Hippocampal formation (tissue), 2 donors: Measurements from ENCODE around the gene PIP4P1.
A peak's percentile ranks its signal among the peaks of the same experiment; 100 is the strongest.
"Not testable (repeated sequence)": the region's sequence is repeated elsewhere in the genome, so short reads cannot be mapped to it uniquely, and the experiment has no call there.

Experiments used
- DNase-seq, 2 donors: peaks; one replicate each; lab custom pipeline; 2025; lab: John Stamatoyannopoulos, UW

The PIP4P1 gene

GRCh38 chr14:20476776-20477175, 15.5 kb upstream of the PIP4P1 start:
- DNase-seq = no peak

- no peak for DNase-seq
Measured at GRCh38 chr14:20472536-20473169, 11.4 kb upstream of the PIP4P1 start.

- no peak for DNase-seq
Measured at GRCh38 chr14:20470603-20470901, 9.3 kb upstream of the PIP4P1 start.

- DNase-seq = peak in 1 of 2 donors; percentile 50
Measured at GRCh38 chr14:20469890-20470602, 8.8 kb upstream of the PIP4P1 start.

GRCh38 chr14:20469242-20469889, 8.1 kb upstream of the PIP4P1 start, which contains the start of gene PNP:
Gene PNP, plus strand, starts transcription at chr14:20469406. Its CDS starts 119 bp downstream, at chr14:20469525.
- DNase-seq = peak; percentile 80 to 83

- no peak for DNase-seq
Measured at GRCh38 chr14:20468764-20469241, 7.6 kb upstream of the PIP4P1 start.

- no peak for DNase-seq
Measured at GRCh38 chr14:20460458-20461224, 593 bp downstream of the PIP4P1 start.

- DNase-seq = no peak
Measured at GRCh38 chr14:20458031-20458789, 3.0 kb downstream of the PIP4P1 start.

- DNase-seq = no peak
Measured at GRCh38 chr14:20456971-20457370, 4.3 kb downstream of the PIP4P1 start.

- no peak for DNase-seq
Measured at GRCh38 chr14:20455355-20456300, 5.6 kb downstream of the PIP4P1 start.

GRCh38 chr14:20454516-20455354, 6.5 kb downstream of the PIP4P1 start, which contains the start of the genes APEX1 and OSGEP:
Gene APEX1, plus strand, starts transcription at chr14:20455226. Its CDS starts 420 bp downstream, at chr14:20455646.
Gene OSGEP, minus strand, starts transcription at chr14:20454812. Its CDS starts 129 bp downstream, at chr14:20454683.
- peak; percentile 97 to 98 for DNase-seq

GRCh38 chr14:20452831-20453230, 8.4 kb downstream of the PIP4P1 start:
- DNase-seq = not testable (repeated sequence)

- DNase-seq = no peak
Measured at GRCh38 chr14:20446889-20447288, 14.3 kb downstream of the PIP4P1 start.

- not testable (repeated sequence) for DNase-seq
Measured at GRCh38 chr14:20443650-20444049, 17.6 kb downstream of the PIP4P1 start.

- no peak for DNase-seq
Measured at GRCh38 chr14:20441461-20441860, 19.8 kb downstream of the PIP4P1 start.

GRCh38 chr14:20440882-20441281, 20.4 kb downstream of the PIP4P1 start:
- DNase-seq = no peak

- no peak for DNase-seq
Measured at GRCh38 chr14:20440465-20440864, 20.8 kb downstream of the PIP4P1 start.

- no peak for DNase-seq
Measured at GRCh38 chr14:20438664-20439063, 22.6 kb downstream of the PIP4P1 start.

GRCh38 chr14:20436363-20436755, 24.9 kb downstream of the PIP4P1 start:
- no peak for DNase-seq
